NT2/D1 (cell line): ENCODE measurements around the gene SEC22A.

Experiments
- DNase-seq: peaks from one replicate; pipeline ENCODE4 v3.0.0-alpha.2; 2011; ENCODE audit warnings: low read depth, low spot score
- H3K27me3 ChIP-seq: 2 replicates; pipeline ENCODE4 v1.6.0; 2011; ENCODE audit warnings: mild to moderate bottlenecking; ENCODE audit not compliant: insufficient read length, insufficient read depth
- H3K36me3 ChIP-seq: 2 replicates; pipeline ENCODE4 v1.6.1; 2011; ENCODE audit warnings: mild to moderate bottlenecking, low read length, mixed read lengths; ENCODE audit not compliant: insufficient read depth, insufficient read length
- H3K4me1 ChIP-seq: 2 replicates; pipeline ENCODE4 v1.5.1; 2011; ENCODE audit not compliant: insufficient read depth, insufficient read length
- H3K4me3 ChIP-seq: 2 replicates; pipeline ENCODE4 v1.5.1; 2011; ENCODE audit warnings: low read depth; ENCODE audit not compliant: insufficient read length
- H3K9ac ChIP-seq: 2 replicates; pipeline ENCODE4 v1.6.0; 2011; ENCODE audit warnings: low read depth; ENCODE audit not compliant: insufficient read length
- H3K9me3 ChIP-seq: 2 replicates; pipeline ENCODE4 v1.5.1; 2011; ENCODE audit warnings: mild to moderate bottlenecking, low read length; ENCODE audit not compliant: insufficient read depth
- SUZ12 ChIP-seq: IDR thresholded peaks from 2 replicates; pipeline ENCODE4 v1.6.1; 2011; ENCODE audit not compliant: insufficient read length, insufficient read depth; ENCODE audit errors: extremely low read depth
- YY1 ChIP-seq: IDR thresholded peaks from 2 replicates; pipeline ENCODE4 v1.6.1; 2011; ENCODE audit not compliant: insufficient read length, insufficient read depth
- ZNF274 ChIP-seq: IDR thresholded peaks from 2 replicates; pipeline ENCODE4 v1.6.1; 2011; ENCODE audit warnings: mild to moderate bottlenecking, low read depth, low read length

SEC22A gene

DNA sequence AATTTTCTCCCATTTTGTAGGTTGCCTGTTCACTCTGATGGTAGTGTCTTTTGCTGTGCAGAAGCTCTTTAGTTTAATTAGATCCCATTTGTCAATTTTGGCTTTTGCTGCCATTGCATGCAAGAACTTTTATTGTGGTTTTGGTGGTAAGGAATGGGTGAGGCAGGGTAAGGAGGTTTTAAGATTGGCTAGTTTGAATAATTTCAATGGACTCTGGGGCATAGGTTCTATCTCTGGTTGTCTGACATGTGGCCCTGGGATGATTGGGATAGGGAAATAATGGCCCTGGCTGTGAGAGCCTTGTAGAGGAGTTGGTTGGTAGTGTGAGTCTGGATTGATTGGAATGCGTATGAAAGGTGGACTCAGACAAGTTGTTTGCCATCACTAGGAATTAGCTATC, 38.0 kb downstream of the SEC22A start:
- no peak overlapping the region for H3K9ac ChIP-seq
- no peak for DNase-seq
- no peak for TF ChIP-seq ZNF274
- no peak for TF ChIP-seq SUZ12
- TF ChIP-seq YY1 = no peak
- H3K4me1 ChIP-seq = no peaks in the 10 kb centered on the region
- no peak overlapping the region for H3K4me3 ChIP-seq
- peaks cover 5% of the 10 kb centered on the region for H3K36me3 ChIP-seq
- no peaks in the 10 kb centered on the region for H3K9me3 ChIP-seq
- no peaks in the 10 kb centered on the region for H3K27me3 ChIP-seq

DNA sequence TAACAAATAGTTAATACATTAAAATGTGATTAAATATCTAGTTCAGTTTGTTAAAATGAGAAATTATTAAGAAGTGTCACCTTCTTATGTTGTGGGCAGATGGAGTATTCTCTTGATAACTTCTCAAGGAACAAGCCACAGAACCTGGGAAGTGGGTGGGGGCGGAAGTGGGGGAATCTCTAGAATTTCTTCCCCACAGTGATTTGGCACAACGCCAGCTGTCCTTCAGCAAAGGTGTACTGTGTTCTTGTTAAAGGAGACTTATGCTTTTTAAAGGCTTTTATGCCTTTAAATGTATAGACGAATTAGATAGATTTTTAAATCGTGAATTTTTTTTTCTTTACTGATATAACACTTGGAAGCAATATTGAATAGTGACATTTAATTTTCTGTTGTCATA, 42.4 kb downstream of the SEC22A start:
- TF ChIP-seq SUZ12 (no peak), ZNF274 (no peak), YY1 (no peak)
- H3K4me1 ChIP-seq = no peaks in the 10 kb centered on the region
- no peak for DNase-seq

DNA sequence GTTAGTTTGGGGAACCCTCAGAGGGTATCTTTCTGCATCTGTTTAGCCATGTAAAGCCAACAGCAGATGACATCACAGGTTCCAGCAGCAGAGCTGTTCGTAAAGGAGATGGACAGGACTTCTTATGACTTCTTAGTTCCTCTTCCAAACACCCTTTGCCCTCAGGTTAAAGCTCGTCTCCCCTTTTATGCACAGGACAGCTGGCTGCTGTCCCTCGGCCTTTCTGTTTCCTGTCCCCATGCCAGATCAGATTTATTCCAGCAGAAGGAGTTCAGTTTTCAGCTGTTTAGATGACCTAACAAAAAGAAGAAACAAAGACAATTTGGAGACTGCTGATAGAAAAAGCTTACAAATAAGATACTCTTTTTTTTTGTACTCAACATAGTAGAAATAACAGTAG, 45.1 kb downstream of the SEC22A start:
- no peak for DNase-seq
- no peaks in the 10 kb centered on the region for H3K9me3 ChIP-seq
- H3K4me1 ChIP-seq = no peaks in the 10 kb centered on the region
- H3K27me3 ChIP-seq = no peaks in the 10 kb centered on the region
- H3K36me3 ChIP-seq = peaks cover 23% of the 10 kb centered on the region
- no peak overlapping the region for H3K4me3 ChIP-seq
- TF ChIP-seq SUZ12 (no peak), ZNF274 (no peak), YY1 (no peak)
- no peak overlapping the region for H3K9ac ChIP-seq

More for the DNA sequence above, 42.4 kb downstream of the SEC22A start:
- H3K4me3 ChIP-seq = no peak overlapping the region
- no peak overlapping the region for H3K9ac ChIP-seq
- H3K9me3 ChIP-seq = no peaks in the 10 kb centered on the region
- H3K36me3 ChIP-seq = peaks cover 18% of the 10 kb centered on the region
- H3K27me3 ChIP-seq = no peaks in the 10 kb centered on the region

DNA sequence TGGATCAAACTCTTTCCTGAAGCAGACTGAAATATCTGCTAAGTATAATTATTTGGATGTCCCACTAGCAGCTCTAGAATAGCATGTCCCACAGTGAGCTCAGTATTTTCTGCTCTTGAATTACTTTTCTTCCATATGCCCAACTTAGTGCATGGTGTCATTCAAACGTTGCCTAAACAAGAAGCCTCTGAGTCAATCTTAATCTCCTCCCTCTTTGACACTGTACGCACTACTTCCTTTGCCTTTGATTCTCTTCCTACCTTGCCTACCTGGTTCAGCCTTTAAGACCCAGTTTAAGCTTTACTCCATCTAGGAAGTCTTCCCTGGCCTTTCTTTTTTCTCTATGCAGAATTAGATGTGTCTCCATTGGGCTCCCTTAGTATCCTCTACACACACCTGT, 54.5 kb downstream of the SEC22A start:
- H3K9ac ChIP-seq = no peak overlapping the region
- no peaks in the 10 kb centered on the region for H3K27me3 ChIP-seq
- H3K36me3 ChIP-seq = peaks cover 4% of the 10 kb centered on the region
- no peak overlapping the region for H3K4me3 ChIP-seq
- H3K4me1 ChIP-seq = no peaks in the 10 kb centered on the region
- DNase-seq = no peak
- no peaks in the 10 kb centered on the region for H3K9me3 ChIP-seq
- TF ChIP-seq SUZ12 (no peak), ZNF274 (no peak), YY1 (no peak)

DNA sequence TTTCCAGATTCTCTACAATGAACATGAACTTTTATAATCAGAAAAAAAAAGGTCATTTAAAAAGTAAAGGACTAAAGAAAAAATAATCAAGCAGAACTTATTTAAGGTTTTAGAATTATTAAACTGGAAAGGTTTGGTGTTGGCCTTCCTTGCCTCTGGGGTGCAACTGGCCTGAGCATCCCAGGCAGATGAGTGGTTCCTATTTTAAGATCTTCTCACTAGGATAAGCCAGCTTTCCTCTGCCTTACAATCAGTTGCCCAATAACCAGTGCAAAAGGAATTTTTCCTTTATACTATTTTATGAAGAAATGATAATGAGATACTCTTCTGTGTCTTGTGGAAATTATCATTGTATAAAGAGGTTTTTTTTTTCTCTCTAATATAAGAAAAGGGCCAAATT, 56.6 kb downstream of the SEC22A start:
- H3K27me3 ChIP-seq = no peaks in the 10 kb centered on the region
- no peaks in the 10 kb centered on the region for H3K4me1 ChIP-seq
- DNase-seq = no peak
- H3K9ac ChIP-seq = no peak overlapping the region
- no peak for TF ChIP-seq YY1
- TF ChIP-seq SUZ12 = no peak
- TF ChIP-seq ZNF274 = no peak
- no peak overlapping the region for H3K4me3 ChIP-seq
- no peaks in the 10 kb centered on the region for H3K36me3 ChIP-seq
- H3K9me3 ChIP-seq = no peaks in the 10 kb centered on the region

DNA sequence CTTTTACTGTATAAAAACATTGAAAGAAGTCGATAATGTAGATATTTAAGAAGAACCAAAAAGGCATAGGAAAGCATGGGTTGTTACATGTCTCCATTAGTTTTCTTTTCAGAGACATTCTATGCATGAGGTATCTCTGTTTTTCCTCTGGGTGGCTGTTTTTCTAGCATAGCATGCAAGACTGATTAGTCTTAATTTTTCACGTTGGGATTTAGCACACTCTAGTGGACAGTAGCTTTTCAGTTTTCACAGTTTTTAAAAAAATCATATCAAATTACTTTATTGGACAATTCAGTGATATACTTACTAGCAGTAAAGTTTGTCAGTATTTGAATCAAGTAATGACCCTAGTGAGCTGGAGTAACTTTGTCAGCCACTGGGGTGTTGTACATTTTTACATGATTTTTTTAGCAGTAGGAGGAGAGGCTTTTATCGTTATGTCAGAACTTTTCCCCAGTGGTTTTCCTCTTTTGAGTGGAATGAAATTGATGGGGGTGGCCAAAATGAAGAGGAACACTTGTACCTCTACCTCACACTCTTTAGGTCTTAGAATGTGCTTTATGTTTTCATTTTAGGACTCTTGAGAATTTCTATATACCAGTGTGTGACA, 57.2 kb downstream of the SEC22A start:
- H3K4me3 ChIP-seq = no peak overlapping the region
- no peaks in the 10 kb centered on the region for H3K36me3 ChIP-seq
- H3K27me3 ChIP-seq = no peaks in the 10 kb centered on the region
- H3K9me3 ChIP-seq = no peaks in the 10 kb centered on the region
- H3K9ac ChIP-seq = no peak overlapping the region
- TF ChIP-seq YY1 = no peak
- no peak for TF ChIP-seq ZNF274
- TF ChIP-seq SUZ12 = no peak
- no peak for DNase-seq
- H3K4me1 ChIP-seq = no peaks in the 10 kb centered on the region

DNA sequence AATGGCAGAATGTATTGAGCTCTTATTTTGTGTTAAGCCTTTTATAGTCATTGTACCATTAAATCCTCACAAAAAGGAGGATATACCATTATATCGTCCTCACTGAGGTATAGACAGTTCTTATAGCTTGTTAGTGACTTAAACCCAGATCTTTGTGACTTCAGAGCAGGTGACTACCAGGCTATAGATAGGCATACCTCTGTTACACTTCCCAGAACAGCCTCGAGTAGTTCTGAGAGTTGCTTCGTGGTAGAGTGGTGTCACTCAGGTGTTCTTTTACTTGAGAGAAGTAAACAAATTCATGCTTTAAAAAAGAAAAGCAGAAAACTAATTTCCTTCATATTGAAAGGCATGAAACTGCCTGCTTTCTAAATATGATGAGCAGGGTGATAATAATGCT, 59.9 kb downstream of the SEC22A start:
- Histone ChIP-seq H3K9me3 (no peaks in the 10 kb centered on the region), H3K27me3 (no peaks in the 10 kb centered on the region), H3K9ac (no peak overlapping the region), H3K4me3 (no peak overlapping the region), H3K36me3 (no peaks in the 10 kb centered on the region), H3K4me1 (no peaks in the 10 kb centered on the region)
- DNase-seq = no peak
- TF ChIP-seq ZNF274 = no peak
- no peak for TF ChIP-seq YY1
- no peak for TF ChIP-seq SUZ12

DNA sequence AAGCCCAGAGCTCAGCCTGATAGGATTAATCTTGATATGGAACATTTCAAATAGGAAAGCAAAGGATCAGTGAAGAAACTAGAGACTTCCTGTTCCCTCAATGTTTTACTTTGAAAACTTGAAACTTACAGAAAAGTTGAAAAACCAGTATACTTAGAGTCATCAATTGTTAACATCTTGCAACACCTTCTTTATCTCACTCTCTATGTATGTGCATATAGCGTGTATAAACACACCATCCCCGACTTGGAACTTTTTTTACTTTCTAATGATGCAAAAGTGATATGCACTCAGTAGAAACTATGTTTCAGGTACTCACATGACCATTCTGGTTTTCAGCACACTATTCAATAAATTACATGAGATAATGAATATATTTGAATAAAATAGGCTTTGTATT, 60.5 kb downstream of the SEC22A start:
- Histone ChIP-seq H3K9me3 (no peaks in the 10 kb centered on the region), H3K27me3 (no peaks in the 10 kb centered on the region), H3K4me3 (no peak overlapping the region), H3K36me3 (no peaks in the 10 kb centered on the region), H3K9ac (no peak overlapping the region), H3K4me1 (no peaks in the 10 kb centered on the region)
- DNase-seq = no peak
- no peak for TF ChIP-seq YY1
- TF ChIP-seq ZNF274 = no peak
- no peak for TF ChIP-seq SUZ12
